Astrocyte (in vitro differentiated cells and primary cell): ENCODE results near the gene HSF2BP. TPM values are rescaled to one million over a fixed set of nuclear protein-coding genes. Genes with fewer than 3 reads are reported as not detected.

Experiments
- DNase-seq: peaks from one replicate; pipeline ENCODE4 v3.0.0-alpha.2; 2010; ENCODE audit warnings: low read depth
- FAIRE-seq: peaks from 2 replicates; lab custom pipeline; 2011; peaks lifted over from hg19 to GRCh38; lab: Jason Lieb, UNC
- H2AFZ ChIP-seq: 2 replicates; pipeline ENCODE4 v1.6.0; 2012; ENCODE audit warnings: low read depth, low read length, inconsistent platforms
- H3K27ac ChIP-seq: 2 replicates; pipeline ENCODE4 v1.5.1; 2011; ENCODE audit warnings: low read depth, low read length, inconsistent platforms
- H3K27me3 ChIP-seq: 2 replicates; pipeline ENCODE4 v1.6.0; 2011; ENCODE audit warnings: low read length, inconsistent platforms; ENCODE audit not compliant: insufficient read depth
- H3K36me3 ChIP-seq: 2 replicates; pipeline ENCODE4 v1.5.1; 2011; ENCODE audit warnings: low read length, inconsistent platforms; ENCODE audit not compliant: insufficient read depth
- H3K4me1 ChIP-seq: 2 replicates; pipeline ENCODE4 v1.5.1; 2011; ENCODE audit warnings: low read length, inconsistent platforms; ENCODE audit not compliant: insufficient read depth
- H3K4me2 ChIP-seq: 2 replicates; pipeline ENCODE4 v1.6.0; 2012; ENCODE audit warnings: low read length, inconsistent platforms
- H3K4me3 ChIP-seq: 2 replicates; pipeline ENCODE4 v1.5.1; 2011; ENCODE audit warnings: low read depth, mild to moderate bottlenecking, low read length, inconsistent platforms; ENCODE audit not compliant: insufficient read depth
- H3K79me2 ChIP-seq: 2 replicates; pipeline ENCODE4 v1.6.0; 2012; ENCODE audit warnings: mild to moderate bottlenecking, low read length, inconsistent platforms; ENCODE audit not compliant: insufficient read depth
- H3K9ac ChIP-seq: 2 replicates; pipeline ENCODE4 v1.6.0; 2012; ENCODE audit warnings: mild to moderate bottlenecking, low read length, inconsistent platforms
- H3K9me3 ChIP-seq: 2 replicates; pipeline ENCODE4 v1.5.1; 2012; ENCODE audit warnings: low read depth, mild to moderate bottlenecking, low read length, inconsistent platforms; ENCODE audit not compliant: insufficient read depth
- H4K20me1 ChIP-seq: 2 replicates; pipeline ENCODE4 v1.6.0; 2012; ENCODE audit warnings: low read length, inconsistent platforms; ENCODE audit not compliant: insufficient read depth
- H3K27ac Mint-ChIP-seq: one replicate; pipeline ENCODE4 v1.8.0; 2021; ENCODE audit warnings: mild to moderate bottlenecking, mixed read lengths; ENCODE audit not compliant: unreplicated experiment
- H3K27me3 Mint-ChIP-seq: one replicate; pipeline ENCODE4 v1.8.0; 2021; ENCODE audit warnings: low read depth, mixed read lengths; ENCODE audit not compliant: unreplicated experiment
- H3K36me3 Mint-ChIP-seq: one replicate; pipeline ENCODE4 v1.8.0; 2021; ENCODE audit warnings: low read depth, mixed read lengths; ENCODE audit not compliant: unreplicated experiment
- H3K4me1 Mint-ChIP-seq: one replicate; pipeline ENCODE4 v1.8.0; 2021; ENCODE audit warnings: low read depth, mixed read lengths; ENCODE audit not compliant: unreplicated experiment
- H3K4me3 Mint-ChIP-seq: one replicate; pipeline ENCODE4 v1.8.0; 2021; ENCODE audit warnings: mild to moderate bottlenecking, moderate library complexity, mixed read lengths; ENCODE audit not compliant: unreplicated experiment
- H3K9me3 Mint-ChIP-seq: one replicate; pipeline ENCODE4 v1.8.0; 2021; ENCODE audit warnings: mild to moderate bottlenecking, mixed read lengths; ENCODE audit not compliant: unreplicated experiment
- CTCF ChIP-seq: IDR thresholded peaks from 2 replicates; pipeline ENCODE4 v1.5.1; 2011; ENCODE audit warnings: low read depth, mild to moderate bottlenecking, inconsistent platforms, low read length, moderate library complexity; ENCODE audit not compliant: insufficient read depth
- EZH2 ChIP-seq: IDR thresholded peaks from 2 replicates; pipeline ENCODE4 v1.6.1; 2012; ENCODE audit warnings: mild to moderate bottlenecking, low read length, inconsistent platforms; ENCODE audit not compliant: insufficient read depth
- total RNA-seq: library from RNA; stranded (reverse); gene quantifications from 2 replicates; pipeline ENCODE4 v1.2.1, GENCODE V29; 2021

Gene HSF2BP
- total RNA-seq, 1 donor from 2014 or later: 3.2 TPM

GRCh38 chr21:43613755-43614638, 45.3 kb downstream of the HSF2BP start:
- H3K4me1 Mint-ChIP-seq: peaks cover 34% of the 10 kb centered on the region
- no peak overlapping the region for H3K4me3 Mint-ChIP-seq
- H3K4me1 ChIP-seq: peaks cover 16% of the 10 kb centered on the region

GRCh38 chr21:43611598-43612369, 47.5 kb downstream of the HSF2BP start:
- H3K4me1 ChIP-seq: peaks cover 27% of the 10 kb centered on the region
- no peaks in the 10 kb centered on the region for H3K9me3 ChIP-seq
- FAIRE-seq: no peak
- H3K36me3 Mint-ChIP-seq: no peaks in the 10 kb centered on the region
- no peak overlapping the region for H3K27ac ChIP-seq
- H3K9me3 Mint-ChIP-seq: peaks cover 2% of the 10 kb centered on the region
- DNase-seq: peak; percentile 41
- H3K4me3 ChIP-seq: no peak overlapping the region
- peak overlapping the region; percentile 30 for H2AFZ ChIP-seq
- peaks cover 50% of the 10 kb centered on the region for H3K4me1 Mint-ChIP-seq
- peak overlapping the region; percentile 91 for H3K27ac Mint-ChIP-seq
- H3K27me3 ChIP-seq: no peaks in the 10 kb centered on the region
- peak overlapping the region; percentile 41 for H3K4me3 Mint-ChIP-seq
- no peaks in the 10 kb centered on the region for H3K36me3 ChIP-seq
- H4K20me1 ChIP-seq: no peaks in the 10 kb centered on the region
- H3K27me3 Mint-ChIP-seq: no peaks in the 10 kb centered on the region
- H3K9ac ChIP-seq: peak overlapping the region; percentile 18
- H3K4me2 ChIP-seq: no peak overlapping the region
- no peak for TF ChIP-seq EZH2
- TF ChIP-seq CTCF: peak; percentile 87
- H3K79me2 ChIP-seq: no peaks in the 10 kb centered on the region

More at GRCh38 chr21:43613755-43614638, 45.3 kb downstream of the HSF2BP start:
- Histone ChIP-seq H2AFZ (no peak overlapping the region), H4K20me1 (no peaks in the 10 kb centered on the region), H3K9ac (no peak overlapping the region), H3K36me3 (no peaks in the 10 kb centered on the region), H3K27ac (no peak overlapping the region), H3K4me3 (no peak overlapping the region), H3K9me3 (no peaks in the 10 kb centered on the region), H3K27me3 (no peaks in the 10 kb centered on the region), H3K4me2 (no peak overlapping the region), H3K79me2 (no peaks in the 10 kb centered on the region)
- no peak for FAIRE-seq
- no peak for TF ChIP-seq EZH2
- Mint-ChIP-seq H3K36me3 (no peaks in the 10 kb centered on the region), H3K9me3 (no peaks in the 10 kb centered on the region), H3K27ac (peak overlapping the region; percentile 58), H3K27me3 (no peaks in the 10 kb centered on the region)
- peak; percentile 56 for DNase-seq

- peak overlapping the region; percentile 34 for H3K9ac ChIP-seq
- H3K4me1 ChIP-seq: peaks cover 33% of the 10 kb centered on the region
- Mint-ChIP-seq H3K36me3 (no peaks in the 10 kb centered on the region), H3K27me3 (no peaks in the 10 kb centered on the region), H3K4me1 (peaks cover 50% of the 10 kb centered on the region), H3K9me3 (peaks cover 2% of the 10 kb centered on the region), H3K4me3 (peak overlapping the region; percentile 51), H3K27ac (peak overlapping the region; percentile 94)
- no peaks in the 10 kb centered on the region for H3K9me3 ChIP-seq
- H3K36me3 ChIP-seq: no peaks in the 10 kb centered on the region
- H4K20me1 ChIP-seq: no peaks in the 10 kb centered on the region
- H2AFZ ChIP-seq: peak overlapping the region; percentile 38
- no peak overlapping the region for H3K4me3 ChIP-seq
- H3K4me2 ChIP-seq: peak overlapping the region; percentile 47
- peak; percentile 80 for DNase-seq
- no peak for FAIRE-seq
- no peaks in the 10 kb centered on the region for H3K27me3 ChIP-seq
- peak overlapping the region; percentile 79 for H3K27ac ChIP-seq
- H3K79me2 ChIP-seq: no peaks in the 10 kb centered on the region
- TF ChIP-seq CTCF (no peak), EZH2 (no peak)
Measured at GRCh38 chr21:43609501-43610340, 49.6 kb downstream of the HSF2BP start.
